Activated CD4-positive, alpha-beta T cell treated with anti-CD3 and anti-CD28 coated beads, Interleukin-2, amount 10 ng/mL, durations not matched to agents 24 days and 14 days (primary cell): ENCODE data around the gene TAF1D. TPM values are rescaled to one million over a fixed set of nuclear protein-coding genes. Genes with fewer than 3 reads are reported as not detected.

ENCODE experiments used
- DNase-seq: peaks from one replicate; pipeline ENCODE4 v3.0.0; 2022
- H3K27ac Mint-ChIP-seq: one replicate; pipeline ENCODE4 v1.8.0; 2022; ENCODE audit warnings: mild to moderate bottlenecking, mixed read lengths
- H3K27me3 Mint-ChIP-seq: one replicate; pipeline ENCODE4 v1.8.0; 2022; ENCODE audit warnings: mixed read lengths
- H3K36me3 Mint-ChIP-seq: one replicate; pipeline ENCODE4 v1.8.0; 2022; ENCODE audit warnings: low read depth, mild to moderate bottlenecking, mixed read lengths
- H3K4me1 Mint-ChIP-seq: one replicate; pipeline ENCODE4 v1.8.0; 2021; ENCODE audit warnings: mixed read lengths
- H3K4me3 Mint-ChIP-seq: one replicate; pipeline ENCODE4 v1.8.0; 2022; ENCODE audit warnings: mild to moderate bottlenecking, moderate library complexity, mixed read lengths
- H3K9me3 Mint-ChIP-seq: one replicate; pipeline ENCODE4 v1.8.0; 2021; ENCODE audit warnings: mixed read lengths
- intact Hi-C: fragments of 100-400 bp; cut with micrococcal nuclease; formaldehyde crosslinking; loops from one replicate; pipeline ENCODE4 v1.15.1; 2023
- total RNA-seq: library from RNA; stranded (reverse); gene quantifications from 2 replicates; pipeline ENCODE4 v1.2.3, GENCODE V29; 2022

Gene TAF1D
- total RNA-seq, 1 donor from 2014 or later, result 342 TPM

DNA sequence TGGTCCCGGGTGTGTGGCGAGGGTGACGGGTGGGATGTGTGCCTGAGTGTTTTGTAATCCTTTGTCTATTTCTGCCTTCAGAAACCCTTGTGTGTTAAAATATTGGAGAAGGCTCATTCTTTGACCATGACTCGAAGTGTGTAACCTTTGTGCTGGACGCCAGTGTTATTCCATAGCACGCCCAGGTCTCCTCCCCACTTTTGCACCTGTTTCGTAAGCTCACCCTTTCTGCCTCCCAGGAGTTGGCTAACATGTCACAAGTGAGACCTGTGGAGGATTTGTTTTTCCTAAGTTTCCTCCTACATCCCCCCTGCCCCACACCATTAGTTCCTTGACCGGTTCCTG lies 559 bp upstream of the TAF1D start:
- H3K36me3 Mint-ChIP-seq, result peaks cover 47% of the 10 kb centered on the region
- H3K9me3 Mint-ChIP-seq, result no peaks in the 10 kb centered on the region
- intact Hi-C loops, result loop anchor here (1.0 to 5.0 kb wide), 6 partner anchors 42 to 751 kb away; partner anchors contain the start of genes ANKRD49, CEP295, MED17 and MRE11

DNA sequence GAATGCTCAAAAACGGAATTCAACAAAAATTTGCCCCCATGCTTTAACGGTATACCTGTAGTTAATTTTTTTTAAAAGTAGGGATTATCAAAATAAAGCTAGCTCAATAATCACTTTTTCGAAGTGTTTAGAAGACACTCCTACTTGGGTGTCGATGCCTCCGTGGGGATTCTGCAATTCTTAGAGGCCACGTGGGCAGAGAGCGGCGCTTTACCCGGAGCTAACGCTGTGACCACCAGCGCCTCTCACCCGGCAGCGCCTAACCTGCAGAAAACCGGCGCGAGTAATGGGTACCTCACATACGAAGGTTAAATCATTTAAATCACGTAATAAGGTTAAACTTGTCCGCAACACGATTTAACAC lies 583 bp downstream of the TAF1D start:
- H3K36me3 Mint-ChIP-seq, result peaks cover 58% of the 10 kb centered on the region
- no peaks in the 10 kb centered on the region for H3K27me3 Mint-ChIP-seq
- H3K4me3 Mint-ChIP-seq, result peak overlapping the region; percentile 100
- peaks cover 46% of the 10 kb centered on the region for H3K4me1 Mint-ChIP-seq
- intact Hi-C loops, result loop anchor here (1.0 to 5.0 kb wide), 6 partner anchors 44 to 753 kb away; partner anchors contain the start of genes ANKRD49, CEP295, MED17 and MRE11
- peak; percentile 87 for DNase-seq
- H3K27ac Mint-ChIP-seq, result peak overlapping the region; percentile 99
- no peaks in the 10 kb centered on the region for H3K9me3 Mint-ChIP-seq

More for the DNA sequence above, 559 bp upstream of the TAF1D start:
- H3K4me3 Mint-ChIP-seq, result peak overlapping the region; percentile 100
- DNase-seq, result no peak
- peaks cover 38% of the 10 kb centered on the region for H3K4me1 Mint-ChIP-seq
- peak overlapping the region; percentile 99 for H3K27ac Mint-ChIP-seq
- H3K27me3 Mint-ChIP-seq, result no peaks in the 10 kb centered on the region

DNA sequence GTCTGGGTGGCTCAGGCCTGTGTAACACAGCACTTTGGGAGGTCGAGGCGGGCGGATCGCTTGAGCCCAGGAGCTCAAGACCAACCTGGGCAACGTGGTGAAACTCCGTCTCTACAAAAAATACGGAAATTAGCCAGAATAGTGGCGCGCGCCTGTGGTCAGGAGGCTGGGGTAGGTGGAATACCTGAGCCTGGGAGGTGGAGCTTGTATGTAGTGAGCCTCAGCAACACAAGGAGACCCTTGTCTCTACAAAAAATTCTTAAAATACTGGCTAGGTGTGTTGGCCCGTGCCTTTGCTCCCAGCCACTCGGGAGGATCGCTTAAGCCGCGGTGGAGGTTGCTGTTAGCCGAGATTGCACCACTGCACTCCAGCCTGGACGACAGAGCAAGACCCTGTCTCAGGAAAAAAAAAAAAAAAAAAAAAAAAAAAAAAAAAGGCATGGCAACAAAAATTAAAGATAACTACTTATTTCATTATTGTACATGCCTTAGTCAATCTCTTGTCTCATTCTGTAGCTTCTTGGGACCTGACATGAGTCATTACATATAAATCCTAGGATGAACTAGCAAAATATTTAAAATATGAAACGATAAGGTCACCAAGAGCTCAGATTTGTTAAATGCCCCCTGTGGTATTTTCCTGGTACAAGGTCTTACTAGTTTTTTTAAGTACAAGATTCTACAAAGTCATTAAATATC lies 1.1 kb downstream of the TAF1D start:
- peak; percentile 78 for DNase-seq
- Mint-ChIP-seq H3K27ac (peak overlapping the region; percentile 99), H3K27me3 (no peaks in the 10 kb centered on the region), H3K4me1 (peaks cover 47% of the 10 kb centered on the region), H3K4me3 (peak overlapping the region; percentile 100), H3K36me3 (peaks cover 61% of the 10 kb centered on the region), H3K9me3 (no peaks in the 10 kb centered on the region)
- intact Hi-C loops, result loop anchor here (2.0 to 5.0 kb wide), 3 partner anchors 51 to 543 kb away; partner anchors contain the start of genes CEP295 and SLC36A4

DNA sequence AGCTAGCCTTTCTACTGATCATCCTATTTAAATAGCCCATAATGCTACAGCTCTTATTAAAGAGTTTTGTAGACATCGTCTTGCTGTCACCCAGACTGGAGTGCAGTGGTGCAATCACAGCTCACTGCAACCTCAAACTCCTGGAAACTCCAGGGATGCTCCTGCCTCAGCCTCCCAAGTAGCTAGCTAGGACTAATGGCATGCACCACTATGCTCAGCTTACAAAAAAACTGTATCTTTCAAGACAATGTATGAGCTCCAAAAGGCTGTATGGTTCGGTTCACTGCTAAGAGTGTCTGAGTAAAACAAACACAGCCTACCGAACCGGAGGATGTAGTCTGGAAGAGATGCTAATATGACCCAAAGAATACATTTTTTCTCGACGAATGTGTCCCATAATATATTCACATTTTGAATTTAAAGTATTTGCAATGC lies 2.6 kb downstream of the TAF1D start:
- intact Hi-C loops, result loop anchor here (1.0 kb wide), 1 partner anchor 21 kb away; no protein-coding TSS in a partner anchor
- peak overlapping the region; percentile 79 for H3K27ac Mint-ChIP-seq
- peak; percentile 63 for DNase-seq
- peaks cover 74% of the 10 kb centered on the region for H3K36me3 Mint-ChIP-seq
- no peaks in the 10 kb centered on the region for H3K27me3 Mint-ChIP-seq
- H3K9me3 Mint-ChIP-seq, result no peaks in the 10 kb centered on the region
- peak overlapping the region; percentile 100 for H3K4me3 Mint-ChIP-seq
- H3K4me1 Mint-ChIP-seq, result peaks cover 57% of the 10 kb centered on the region

DNA sequence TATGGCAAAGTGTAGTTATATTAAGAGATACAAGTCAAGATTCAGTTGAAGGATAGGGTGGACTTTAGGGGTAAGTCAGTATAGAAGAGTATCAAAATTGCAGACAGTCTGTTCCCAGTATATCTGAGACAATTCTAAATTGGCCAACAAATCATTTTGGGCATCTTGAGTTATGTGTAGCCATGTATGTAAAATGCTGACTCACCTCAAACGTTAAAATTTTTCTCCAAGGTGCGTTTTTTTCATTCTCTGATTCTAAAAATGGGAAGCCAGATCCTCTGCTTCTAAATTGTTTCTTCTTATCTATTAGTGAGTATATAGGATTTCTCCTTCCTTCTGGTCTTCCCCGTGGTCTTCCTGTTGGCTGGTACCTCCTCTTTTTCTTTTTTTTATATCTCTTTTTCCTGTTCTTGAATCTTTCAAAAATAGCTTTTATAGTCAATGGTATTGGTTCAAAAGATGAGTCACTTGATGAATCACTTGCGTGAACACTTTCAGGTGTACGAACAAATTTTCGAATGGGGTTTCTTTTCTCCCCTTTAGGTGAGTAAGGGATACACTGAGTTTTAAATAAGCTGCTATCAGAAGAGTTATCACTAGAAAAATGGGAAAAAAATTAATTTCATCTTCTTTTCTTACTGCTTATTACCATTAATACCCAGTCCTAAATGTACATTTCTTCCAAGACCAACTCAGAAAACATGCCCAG lies 3.2 kb downstream of the TAF1D start:
- intact Hi-C loops, result loop anchor here (1.0 kb wide), 1 partner anchor 21 kb away; no protein-coding TSS in a partner anchor
- peak overlapping the region; percentile 100 for H3K4me3 Mint-ChIP-seq
- DNase-seq, result no peak
- H3K27ac Mint-ChIP-seq, result peak overlapping the region; percentile 79
- peaks cover 60% of the 10 kb centered on the region for H3K4me1 Mint-ChIP-seq
- H3K27me3 Mint-ChIP-seq, result no peaks in the 10 kb centered on the region
- H3K9me3 Mint-ChIP-seq, result no peaks in the 10 kb centered on the region
- peaks cover 80% of the 10 kb centered on the region for H3K36me3 Mint-ChIP-seq

DNA sequence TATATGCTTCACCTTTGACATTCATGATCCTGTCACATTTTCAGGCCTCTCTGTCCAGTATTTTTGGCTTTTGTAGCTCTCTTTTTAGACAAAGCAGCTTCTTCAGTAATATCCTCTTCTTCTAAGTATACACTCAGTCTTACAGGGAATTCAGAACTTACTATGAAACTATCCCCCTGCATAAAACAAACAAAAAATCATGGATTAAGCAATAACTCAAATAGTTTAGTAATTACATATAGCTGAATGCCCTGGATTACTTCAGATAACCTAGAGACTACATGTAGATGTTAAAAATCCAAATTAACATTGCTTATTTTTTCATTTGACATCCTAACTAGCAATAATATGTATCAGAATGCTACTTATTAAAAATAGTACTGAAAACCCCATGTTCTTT lies 5.2 kb downstream of the TAF1D start:
- DNase-seq, result no peak
- peaks cover 91% of the 10 kb centered on the region for H3K36me3 Mint-ChIP-seq
- H3K9me3 Mint-ChIP-seq, result no peaks in the 10 kb centered on the region
- no peak overlapping the region for H3K27ac Mint-ChIP-seq
- H3K4me1 Mint-ChIP-seq, result peaks cover 62% of the 10 kb centered on the region
- peak overlapping the region; percentile 77 for H3K4me3 Mint-ChIP-seq
- no peaks in the 10 kb centered on the region for H3K27me3 Mint-ChIP-seq
- intact Hi-C loops, result no loop called here

DNA sequence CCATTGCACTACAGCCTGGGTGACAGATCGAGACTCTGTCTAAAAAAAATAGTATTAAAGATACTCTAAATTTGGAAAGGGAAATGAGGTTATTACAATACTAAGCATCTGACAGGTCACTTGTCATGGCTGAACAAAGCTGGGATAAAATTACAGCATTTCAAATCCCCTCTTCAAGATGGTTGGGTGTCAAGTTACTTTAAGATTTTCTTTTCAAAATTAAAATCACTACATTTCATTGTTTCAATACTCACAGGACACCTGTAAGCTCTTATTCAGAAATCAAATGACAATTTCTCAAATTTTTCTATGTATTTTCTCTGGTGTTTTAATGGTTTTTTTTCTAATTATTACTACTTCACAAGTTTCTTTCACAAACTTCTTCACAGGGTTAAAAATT lies 5.7 kb downstream of the TAF1D start:
- Mint-ChIP-seq H3K4me3 (no peak overlapping the region), H3K27me3 (no peaks in the 10 kb centered on the region), H3K27ac (no peak overlapping the region), H3K4me1 (peaks cover 61% of the 10 kb centered on the region), H3K9me3 (no peaks in the 10 kb centered on the region), H3K36me3 (peaks cover 87% of the 10 kb centered on the region)
- intact Hi-C loops, result no loop called here
- no peak for DNase-seq

DNA sequence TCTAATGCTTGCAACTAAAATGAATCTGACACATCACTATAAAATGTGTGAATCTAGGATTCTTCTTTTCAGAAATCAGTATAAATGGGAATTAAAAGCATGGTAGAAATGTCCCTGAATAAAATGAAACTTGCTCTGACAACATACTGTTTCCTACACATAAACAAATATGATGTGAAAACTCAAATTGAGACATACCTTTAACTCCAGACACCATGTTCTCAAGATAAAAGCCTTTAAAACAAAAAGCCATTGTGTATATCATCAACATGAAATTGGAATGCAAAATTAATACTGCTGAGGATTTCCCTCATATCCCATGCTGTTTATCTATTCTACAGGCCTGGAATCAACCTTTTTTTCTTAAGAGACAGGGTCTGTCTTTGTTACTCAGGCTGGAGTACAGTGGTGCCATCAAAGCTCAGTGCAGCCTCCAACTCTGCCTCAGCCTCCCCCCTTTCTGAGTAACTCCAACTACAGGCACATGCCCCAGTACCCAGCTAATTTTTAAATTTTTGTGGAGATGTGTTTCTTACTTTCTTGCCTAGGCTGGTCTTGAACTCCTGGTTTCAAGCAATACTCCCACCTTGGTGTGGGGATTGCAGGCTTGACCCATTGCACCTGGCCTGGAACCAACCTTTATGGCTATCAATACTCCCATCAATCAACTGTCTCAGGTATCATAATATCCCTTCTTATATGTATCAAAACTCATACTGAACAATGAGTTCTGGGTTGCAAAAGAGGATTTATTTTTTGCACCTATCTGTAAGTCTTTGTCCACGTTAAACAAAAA lies 6.7 kb downstream of the TAF1D start:
- H3K4me3 Mint-ChIP-seq, result peak overlapping the region; percentile 61
- H3K27ac Mint-ChIP-seq, result peak overlapping the region; percentile 37
- H3K4me1 Mint-ChIP-seq, result peaks cover 60% of the 10 kb centered on the region
- DNase-seq, result no peak
- H3K27me3 Mint-ChIP-seq, result no peaks in the 10 kb centered on the region
- intact Hi-C loops, result no loop called here
- H3K36me3 Mint-ChIP-seq, result peaks cover 87% of the 10 kb centered on the region
- no peaks in the 10 kb centered on the region for H3K9me3 Mint-ChIP-seq

DNA sequence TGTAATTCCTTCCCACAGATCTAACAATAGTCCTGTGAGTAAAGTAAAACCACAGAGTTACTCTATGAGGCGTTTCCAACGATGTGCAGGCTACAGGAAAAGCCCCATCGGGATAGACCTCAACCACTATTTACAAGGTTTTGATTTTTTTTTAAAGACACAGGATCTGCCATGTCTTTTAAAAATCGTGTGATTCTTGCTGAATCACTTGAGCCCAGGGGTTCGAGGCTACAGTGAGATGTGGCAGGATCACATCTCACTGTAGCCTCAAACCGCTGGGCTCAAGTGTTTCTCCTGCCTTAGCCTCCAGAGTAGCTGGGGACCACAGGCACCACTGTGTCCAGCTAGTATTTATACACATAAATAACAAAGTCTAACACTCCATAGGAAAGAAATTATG lies 7.8 kb downstream of the TAF1D start:
- Mint-ChIP-seq H3K36me3 (peaks cover 87% of the 10 kb centered on the region), H3K27ac (no peak overlapping the region), H3K4me1 (peaks cover 54% of the 10 kb centered on the region), H3K4me3 (peak overlapping the region; percentile 33), H3K9me3 (no peaks in the 10 kb centered on the region), H3K27me3 (no peaks in the 10 kb centered on the region)
- DNase-seq, result no peak
- intact Hi-C loops, result no loop called here

DNA sequence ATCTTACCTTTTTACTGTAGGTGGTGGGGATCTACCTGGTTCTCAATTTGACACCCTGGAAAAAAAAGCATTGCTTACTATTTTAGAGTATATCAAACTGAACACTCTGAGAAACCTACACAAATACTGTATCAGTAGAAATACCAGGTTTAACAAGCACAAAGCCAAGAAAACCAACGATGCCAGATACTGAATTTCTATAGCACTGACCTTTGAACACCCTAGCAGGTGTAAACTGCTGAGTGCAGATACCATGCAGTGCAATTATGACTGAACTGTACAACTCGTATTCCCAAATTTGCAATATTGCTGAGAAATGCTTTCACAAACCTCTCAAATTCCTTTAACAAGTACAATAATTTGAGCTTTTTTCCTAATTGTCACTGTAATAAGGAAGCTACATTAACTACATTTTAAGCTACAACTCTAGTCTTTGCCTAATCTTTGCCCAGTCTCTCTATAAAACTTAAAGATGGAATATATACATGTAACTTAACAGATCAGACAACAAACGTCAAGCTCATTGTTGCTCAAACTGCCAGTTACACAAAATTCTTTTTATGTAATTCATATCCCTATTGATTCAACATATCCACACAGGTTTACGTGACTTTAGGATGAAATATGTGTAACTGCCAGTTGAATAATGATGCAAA lies 8.9 kb downstream of the TAF1D start:
- peaks cover 83% of the 10 kb centered on the region for H3K36me3 Mint-ChIP-seq
- H3K9me3 Mint-ChIP-seq, result no peaks in the 10 kb centered on the region
- no peak overlapping the region for H3K4me3 Mint-ChIP-seq
- no peak overlapping the region for H3K27ac Mint-ChIP-seq
- peak; percentile 30 for DNase-seq
- H3K4me1 Mint-ChIP-seq, result peaks cover 43% of the 10 kb centered on the region
- H3K27me3 Mint-ChIP-seq, result no peaks in the 10 kb centered on the region
- intact Hi-C loops, result no loop called here

DNA sequence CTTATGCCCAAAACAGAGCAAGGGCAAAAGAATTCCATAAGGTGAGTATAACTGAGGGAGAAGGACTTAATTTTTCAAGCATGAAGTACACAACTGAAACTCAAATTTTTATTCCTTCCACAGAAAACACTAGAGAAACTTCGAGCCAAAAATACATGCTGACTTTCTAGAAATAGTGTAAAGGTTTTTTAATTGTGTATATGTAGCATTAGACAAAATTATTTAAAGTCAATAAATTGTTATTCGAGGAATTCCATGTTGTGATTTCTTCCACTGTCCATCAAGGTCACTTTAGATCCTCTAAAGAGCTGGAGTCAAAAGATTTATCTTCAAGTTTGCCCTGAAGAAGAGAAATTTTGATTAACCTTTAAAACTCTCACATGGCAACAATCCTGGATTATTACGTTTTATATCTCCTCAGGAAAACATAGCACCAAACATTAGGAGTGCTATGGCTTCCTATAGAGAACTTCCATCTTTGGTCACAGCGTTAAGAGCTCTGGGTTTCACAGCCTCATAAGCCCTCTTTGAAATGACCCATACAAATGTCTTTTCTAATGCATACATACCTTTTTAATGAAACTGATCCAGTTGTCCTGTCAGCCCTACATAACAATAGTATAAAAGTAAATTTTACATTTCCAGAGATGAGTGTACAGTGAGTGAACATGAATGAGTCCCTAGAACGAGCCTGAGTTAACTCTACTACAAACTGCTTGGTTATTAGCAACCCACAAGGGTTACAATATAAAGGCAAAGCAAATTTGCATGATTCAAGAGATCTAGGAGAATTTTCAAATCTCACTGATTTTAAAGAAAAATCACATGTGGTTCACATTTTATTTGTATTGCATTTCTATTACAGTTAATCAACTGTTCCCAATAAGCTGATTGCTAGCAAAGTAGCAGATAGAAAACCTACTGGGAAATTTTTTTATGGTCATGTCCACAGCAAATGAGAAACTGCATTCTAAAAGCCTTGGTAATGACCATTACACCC lies 10.9 kb downstream of the TAF1D start:
- Mint-ChIP-seq H3K4me3 (no peak overlapping the region), H3K27me3 (no peaks in the 10 kb centered on the region), H3K9me3 (no peaks in the 10 kb centered on the region), H3K27ac (no peak overlapping the region), H3K36me3 (peaks cover 75% of the 10 kb centered on the region), H3K4me1 (peaks cover 32% of the 10 kb centered on the region)
- no peak for DNase-seq
- intact Hi-C loops, result no loop called here

DNA sequence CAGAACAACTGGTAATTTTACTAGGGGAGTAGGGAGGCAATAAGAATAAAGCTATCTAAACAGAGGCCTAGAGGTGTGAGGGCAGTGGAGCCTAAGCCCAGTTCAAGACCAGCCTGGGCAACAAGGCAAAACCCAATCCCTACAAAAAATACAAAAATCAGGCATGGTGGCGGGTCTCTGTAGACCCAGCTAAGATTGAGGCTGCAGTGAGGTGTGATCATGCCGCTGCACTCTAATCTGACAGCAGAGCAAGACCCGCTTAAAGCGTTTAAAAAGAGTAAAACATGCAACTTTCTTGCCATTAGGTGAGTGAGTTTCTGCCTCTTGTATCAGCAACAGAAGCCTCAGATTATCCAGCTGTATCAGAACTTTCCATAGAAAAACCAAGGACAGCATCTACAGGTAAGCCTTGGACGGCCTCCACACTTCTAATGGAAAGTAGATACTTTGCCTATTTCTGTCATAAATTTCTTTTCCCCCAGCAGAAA lies 12.1 kb downstream of the TAF1D start:
- no peaks in the 10 kb centered on the region for H3K27me3 Mint-ChIP-seq
- H3K36me3 Mint-ChIP-seq, result peaks cover 69% of the 10 kb centered on the region
- DNase-seq, result no peak
- peaks cover 22% of the 10 kb centered on the region for H3K4me1 Mint-ChIP-seq
- H3K4me3 Mint-ChIP-seq, result no peak overlapping the region
- H3K9me3 Mint-ChIP-seq, result no peaks in the 10 kb centered on the region
- H3K27ac Mint-ChIP-seq, result peak overlapping the region; percentile 60
- intact Hi-C loops, result no loop called here
